NCI-H2227 (cell line): ENCODE results near the gene ELFN2.
"Not testable (repeated sequence)": the region's sequence is repeated elsewhere in the genome, so short reads cannot be mapped to it uniquely, and the experiment has no call there.

ENCODE experiments used
- DNase-seq: peaks from one replicate; lab custom pipeline; 2025; ENCODE audit not compliant: unreplicated experiment; lab: John Stamatoyannopoulos, UW

ELFN2 gene

GRCh38 chr22:37412495-37413250 is 14.6 kb downstream of the ELFN2 start:
- no peak for DNase-seq

GRCh38 chr22:37411655-37412054 is 15.6 kb downstream of the ELFN2 start:
- DNase-seq = no peak

- no peak for DNase-seq
Measured at GRCh38 chr22:37410174-37411055, 16.9 kb downstream of the ELFN2 start.

DNA sequence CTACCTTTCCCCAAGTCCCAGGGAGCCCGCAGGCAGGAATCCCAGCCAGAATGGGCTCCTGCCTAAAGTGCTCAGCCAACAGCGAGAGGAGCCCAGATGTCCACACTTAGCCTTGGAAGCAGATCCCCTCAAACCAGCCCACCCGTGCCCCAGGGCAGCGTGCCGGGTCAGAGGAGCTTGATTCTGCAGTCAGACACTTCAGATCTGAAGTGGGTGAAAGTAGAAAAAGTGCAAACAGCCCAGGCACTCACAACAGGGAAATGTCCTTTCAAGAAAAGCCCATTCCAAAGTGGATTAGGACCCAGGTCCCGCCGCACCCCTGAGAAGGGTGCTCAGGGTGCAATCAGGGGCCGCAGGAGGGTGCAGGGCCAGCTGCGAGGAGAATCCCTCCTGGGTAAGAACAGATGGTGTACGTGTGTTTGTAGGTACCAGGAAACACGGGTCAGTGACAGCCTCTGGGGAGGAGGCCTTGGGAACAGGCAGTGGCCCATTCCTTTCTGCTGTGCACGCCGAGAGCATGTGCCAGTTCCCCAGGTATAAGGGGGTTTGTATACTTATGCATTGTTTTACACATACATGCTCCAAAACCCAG is 17.7 kb downstream of the ELFN2 start:
- no peak for DNase-seq

GRCh38 chr22:37409031-37409430 is 18.2 kb downstream of the ELFN2 start:
- DNase-seq = no peak

- DNase-seq = no peak
Measured at GRCh38 chr22:37407856-37408255, 19.4 kb downstream of the ELFN2 start.

- DNase-seq = no peak
Measured at GRCh38 chr22:37406441-37407235, 20.6 kb downstream of the ELFN2 start.

GRCh38 chr22:37404091-37404490 is 23.2 kb downstream of the ELFN2 start:
- DNase-seq = no peak

- DNase-seq = no peak
Measured at GRCh38 chr22:37403267-37403960, 23.9 kb downstream of the ELFN2 start.

DNA sequence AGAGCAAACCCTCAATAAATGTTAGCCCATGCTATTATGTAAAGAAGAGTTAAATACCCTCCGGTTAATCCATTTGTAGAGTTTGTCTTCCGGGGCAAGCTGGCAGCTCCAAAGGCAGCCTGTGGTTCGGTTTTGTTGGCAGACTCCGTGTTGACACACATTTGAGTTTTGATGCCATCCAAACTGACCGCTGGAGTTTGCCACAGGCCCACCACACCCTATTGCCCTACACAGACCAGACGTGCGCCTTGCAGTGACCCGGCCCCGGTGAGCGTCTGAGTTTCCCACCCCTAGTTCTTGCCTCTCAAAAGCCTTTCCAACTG is 25.1 kb downstream of the ELFN2 start:
- DNase-seq = no peak

GRCh38 chr22:37401401-37402183 is 25.7 kb downstream of the ELFN2 start:
- no peak for DNase-seq

GRCh38 chr22:37400719-37401118 is 26.6 kb downstream of the ELFN2 start:
- DNase-seq = no peak

DNA sequence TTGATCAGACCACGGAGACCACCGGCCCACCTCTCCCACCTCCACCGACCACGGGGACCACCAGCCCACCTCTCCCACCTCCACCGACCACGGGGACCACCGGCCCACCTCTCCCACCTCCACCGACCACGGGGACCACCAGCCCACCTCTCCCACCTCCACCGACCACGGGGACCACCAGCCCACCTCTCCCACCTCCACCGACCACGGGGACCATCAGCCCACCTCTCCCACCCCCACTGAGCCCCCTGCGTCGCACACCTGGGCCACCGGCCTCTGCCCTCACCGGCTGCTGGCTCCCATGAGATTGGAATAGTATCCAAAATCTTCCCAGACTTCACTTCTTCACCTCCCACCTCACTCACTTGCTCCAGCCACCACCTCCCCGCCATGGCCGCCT is 27.8 kb downstream of the ELFN2 start:
- not testable (repeated sequence) for DNase-seq

DNA sequence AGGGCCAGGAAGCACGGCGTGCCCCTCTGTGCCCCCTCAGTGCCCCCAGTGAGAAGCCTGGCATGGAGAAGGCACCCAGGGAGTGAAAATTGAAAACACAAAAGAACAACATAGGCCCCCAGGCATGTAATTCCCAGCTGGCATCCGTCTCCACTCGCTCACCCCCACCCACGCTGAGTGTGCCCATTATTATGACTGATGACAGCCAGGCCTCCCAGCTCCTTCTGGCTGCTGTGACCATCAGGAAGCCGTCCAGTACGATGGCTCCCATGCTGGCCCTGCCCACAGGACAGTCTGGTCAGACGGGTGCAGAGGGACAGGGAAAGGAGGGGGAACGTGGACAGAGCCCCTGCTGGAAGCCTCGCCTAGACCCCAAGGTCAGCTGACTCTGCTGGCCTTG is 30.1 kb downstream of the ELFN2 start:
- DNase-seq = no peak

DNA sequence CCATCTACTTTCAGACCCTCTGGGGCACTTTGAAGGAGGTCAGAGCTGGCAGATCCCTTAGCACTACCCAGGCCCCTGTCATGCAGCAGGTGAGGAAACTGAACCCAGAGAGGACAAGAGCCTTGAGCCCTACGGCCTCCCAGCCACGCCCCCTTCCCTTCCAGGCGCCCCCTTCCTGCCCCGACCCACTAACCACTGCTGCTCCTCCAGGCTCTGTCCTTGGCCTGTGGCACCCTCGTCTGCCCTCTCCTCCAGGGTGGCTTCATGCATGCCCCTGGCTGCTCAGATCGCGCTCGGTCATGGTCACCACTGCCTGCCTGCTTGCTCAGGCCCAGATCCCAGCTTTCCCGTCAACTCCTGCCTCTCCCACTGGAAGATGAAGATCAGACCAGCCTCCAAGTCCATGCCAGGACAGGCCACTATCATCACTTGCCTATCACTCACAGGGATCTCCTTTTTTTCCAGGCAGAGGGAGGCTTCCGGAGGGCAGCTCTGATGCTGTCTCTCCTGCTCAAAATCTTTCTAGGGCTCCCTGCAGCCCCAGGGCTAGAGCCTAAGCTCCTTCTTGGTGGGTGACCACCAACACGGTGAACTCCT is 30.7 kb downstream of the ELFN2 start:
- no peak for DNase-seq

DNA sequence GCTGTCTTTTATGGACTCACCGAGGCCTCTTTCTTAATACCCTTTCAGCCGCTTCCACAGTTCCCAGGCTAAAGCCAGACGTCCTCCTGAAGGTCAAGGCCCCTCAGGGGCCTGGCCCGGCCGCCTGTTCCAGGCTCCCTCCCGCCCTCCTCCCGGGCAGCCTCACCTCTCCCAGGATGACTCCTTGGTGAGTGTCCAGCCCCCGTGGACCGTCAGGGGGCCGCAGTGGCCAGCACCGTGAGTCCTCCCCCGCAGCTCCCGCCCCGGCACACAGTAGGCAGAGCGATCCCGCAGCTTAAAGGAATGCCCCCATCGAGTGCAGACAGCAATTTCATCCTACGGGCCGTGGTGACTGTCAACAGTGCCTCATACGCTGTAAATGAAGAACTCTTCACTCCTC is 32.9 kb downstream of the ELFN2 start:
- DNase-seq = no peak

GRCh38 chr22:37393746-37394145 is 33.5 kb downstream of the ELFN2 start:
- no peak for DNase-seq

GRCh38 chr22:37392721-37393328 is 34.5 kb downstream of the ELFN2 start:
- no peak for DNase-seq

DNA sequence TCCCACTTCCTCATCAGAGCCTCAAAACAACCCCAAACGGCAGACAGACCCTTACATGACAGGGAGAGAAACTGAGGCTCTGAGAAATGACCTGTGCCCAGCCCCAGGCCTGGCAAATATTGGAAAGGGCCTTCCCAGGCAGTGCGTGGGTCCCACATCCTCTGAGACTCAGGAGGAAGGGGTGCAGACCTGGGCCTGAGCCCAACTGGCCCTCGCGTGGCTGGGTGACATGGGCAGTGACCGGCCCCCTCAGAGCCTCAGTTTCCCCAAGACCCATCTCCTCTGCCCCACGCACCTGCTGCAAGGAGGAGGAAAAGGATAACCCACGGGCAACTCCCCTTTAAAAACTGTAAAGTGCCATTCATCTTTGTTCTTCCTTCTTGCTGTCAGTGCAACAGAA is 35.6 kb downstream of the ELFN2 start:
- no peak for DNase-seq
